K562 (cell line): ENCODE measurements around the gene QPRT. TPM values are rescaled to one million over a fixed set of nuclear protein-coding genes. Genes with fewer than 3 reads are reported as not detected.
A peak's percentile ranks its signal among the peaks of the same experiment; 100 is the strongest.

Source experiments
- FUS ChIP-seq: fragments of 200-400 bp; formaldehyde crosslinking; optimal IDR thresholded peaks from 2 replicates; pipeline ENCODE3; 2017; ENCODE audit warnings: low read depth, low read length
- NCOA4 ChIP-seq: fragments of 450-650 bp; IDR thresholded peaks from 2 replicates; pipeline ENCODE4 v1.6.1; 2018; ENCODE audit warnings: mild to moderate bottlenecking; ENCODE audit not compliant: partially characterized antibody
- POLR2B ChIP-seq: fragments of 450-650 bp; IDR thresholded peaks from 2 replicates; pipeline ENCODE4 v1.6.1; 2018; ENCODE audit warnings: low read depth; ENCODE audit not compliant: partially characterized antibody
- SAFB2 ChIP-seq: fragments of 200-400 bp; formaldehyde crosslinking; IDR thresholded peaks from 2 replicates; pipeline ENCODE4 v1.6.1; 2018; ENCODE audit warnings: borderline replicate concordance, low read length, low read depth, moderate library complexity; ENCODE audit not compliant: severe bottlenecking
- ZNF124 ChIP-seq: sonication (generic); formaldehyde crosslinking; IDR thresholded peaks from 2 replicates; pipeline ENCODE4 v1.8.1; 2022; ENCODE audit warnings: missing genetic modification reagents
- ZNF253 ChIP-seq: fragments of 250-450 bp; sonication (Bioruptor Pico); conservative IDR thresholded peaks from 2 replicates; pipeline ENCODE4 v1.6.1; 2021; ENCODE audit warnings: mild to moderate bottlenecking
- polyA plus RNA-seq, 8 experiments: library from polyadenylated mRNA; depleted of rRNA in 4 of 8; stranded (reverse) in 5 of 8; unstranded in 3 of 8; fragments of >200 nt; fragmentation: Nextera tagmentation in 2 of 8; fragmentation: Illumina TruSeq in 1 of 8; extraction: Ambion mirVana in 2 of 8; extraction: Trizol in 1 of 8; gene quantifications; 2 replicates each; pipeline versions ENCODE4 v1.2.1 to v1.2.3, GENCODE V29; 2011 to 2014; ENCODE audit warnings: inconsistent platforms in 1 of 8, missing spikeins in 1 of 8
- total RNA-seq, 7 experiments: library from RNA; depleted of rRNA in 6 of 7; stranded (reverse); fragments of >200 nt in 6 of 7; fragmentation: Illumina TruSeq in 2 of 7; extraction: Trizol in 2 of 7; gene quantifications; 2 replicates each; pipeline versions ENCODE4 v1.2.1 to v1.2.3, GENCODE V29; 2011 to 2021; ENCODE audit warnings: low replicate concordance in 1 of 7
- TF ChIP-seq, protein P1 (sequence below): fragments of 450-650 bp; IDR thresholded peaks from 2 replicates; pipeline ENCODE4 v1.6.1; 2018; ENCODE audit not compliant: partially characterized antibody
- TF ChIP-seq, protein P2 (sequence below), 2 experiments: fragments of 450-650 bp; conservative IDR thresholded peaks; 2 replicates each; pipeline ENCODE4 v1.6.1; 2017; ENCODE audit warnings: mild to moderate bottlenecking in 2 of 2, moderate library complexity in 2 of 2
- TF ChIP-seq, protein P3 (sequence below): sonication (generic); formaldehyde crosslinking; IDR thresholded peaks from 2 replicates; pipeline ENCODE4 v1.8.0; 2022; ENCODE audit warnings: missing genetic modification reagents, mild to moderate bottlenecking, borderline replicate concordance
- TF ChIP-seq, protein P4 (sequence below): fragments of 250-450 bp; sonication (Bioruptor Pico); IDR thresholded peaks from 2 replicates; pipeline ENCODE4 v1.5.0; 2021; ENCODE audit warnings: mild to moderate bottlenecking, borderline replicate concordance

Gene QPRT
- total and polyA plus RNA-seq, 9 of the 15 experiments (the other 6 are each of a cell fraction or from before 2014, with no cell fraction given): 7.7 to 112 (median 64.1) TPM

DNA sequence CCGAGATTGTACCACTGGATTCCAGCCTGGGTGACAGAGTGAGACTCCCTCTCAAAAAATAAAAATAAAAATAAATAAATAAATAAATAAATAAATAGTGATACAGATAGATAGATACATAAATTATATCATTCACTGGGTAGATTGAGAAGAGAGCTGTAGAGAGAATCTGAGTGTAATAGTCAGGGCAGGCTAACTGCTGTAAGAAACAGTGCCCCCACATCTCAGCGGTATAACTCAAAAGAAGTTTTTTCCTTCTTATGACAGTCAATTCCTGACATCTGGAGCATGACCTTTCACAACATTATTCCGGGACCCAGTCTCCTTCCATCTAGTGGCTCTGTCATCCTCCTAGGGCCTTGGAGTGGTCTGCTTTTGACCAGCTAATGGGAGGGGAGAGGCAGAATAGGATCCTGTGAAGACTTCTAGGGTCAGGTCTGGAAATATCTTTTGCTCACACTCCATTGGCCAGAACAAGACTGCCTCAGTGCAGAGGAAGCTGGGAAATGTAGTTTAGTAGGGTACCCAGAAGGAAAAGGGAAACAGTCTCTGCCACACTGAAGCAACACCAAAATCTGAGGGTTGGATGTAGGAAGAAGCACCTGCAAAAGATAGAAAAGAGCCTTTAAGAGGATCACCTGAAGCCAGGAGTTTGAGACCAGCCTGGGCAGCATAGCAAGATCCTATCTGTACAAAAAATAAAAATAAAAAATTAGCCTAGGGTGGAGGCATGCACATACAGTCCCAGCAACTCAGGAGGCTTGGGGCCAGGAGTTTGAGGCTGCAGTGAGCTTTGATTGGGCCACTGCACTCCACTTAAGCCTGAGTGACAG lies 3.0 kb upstream of the QPRT start (continued):
- TF ChIP-seq, protein P1, sequence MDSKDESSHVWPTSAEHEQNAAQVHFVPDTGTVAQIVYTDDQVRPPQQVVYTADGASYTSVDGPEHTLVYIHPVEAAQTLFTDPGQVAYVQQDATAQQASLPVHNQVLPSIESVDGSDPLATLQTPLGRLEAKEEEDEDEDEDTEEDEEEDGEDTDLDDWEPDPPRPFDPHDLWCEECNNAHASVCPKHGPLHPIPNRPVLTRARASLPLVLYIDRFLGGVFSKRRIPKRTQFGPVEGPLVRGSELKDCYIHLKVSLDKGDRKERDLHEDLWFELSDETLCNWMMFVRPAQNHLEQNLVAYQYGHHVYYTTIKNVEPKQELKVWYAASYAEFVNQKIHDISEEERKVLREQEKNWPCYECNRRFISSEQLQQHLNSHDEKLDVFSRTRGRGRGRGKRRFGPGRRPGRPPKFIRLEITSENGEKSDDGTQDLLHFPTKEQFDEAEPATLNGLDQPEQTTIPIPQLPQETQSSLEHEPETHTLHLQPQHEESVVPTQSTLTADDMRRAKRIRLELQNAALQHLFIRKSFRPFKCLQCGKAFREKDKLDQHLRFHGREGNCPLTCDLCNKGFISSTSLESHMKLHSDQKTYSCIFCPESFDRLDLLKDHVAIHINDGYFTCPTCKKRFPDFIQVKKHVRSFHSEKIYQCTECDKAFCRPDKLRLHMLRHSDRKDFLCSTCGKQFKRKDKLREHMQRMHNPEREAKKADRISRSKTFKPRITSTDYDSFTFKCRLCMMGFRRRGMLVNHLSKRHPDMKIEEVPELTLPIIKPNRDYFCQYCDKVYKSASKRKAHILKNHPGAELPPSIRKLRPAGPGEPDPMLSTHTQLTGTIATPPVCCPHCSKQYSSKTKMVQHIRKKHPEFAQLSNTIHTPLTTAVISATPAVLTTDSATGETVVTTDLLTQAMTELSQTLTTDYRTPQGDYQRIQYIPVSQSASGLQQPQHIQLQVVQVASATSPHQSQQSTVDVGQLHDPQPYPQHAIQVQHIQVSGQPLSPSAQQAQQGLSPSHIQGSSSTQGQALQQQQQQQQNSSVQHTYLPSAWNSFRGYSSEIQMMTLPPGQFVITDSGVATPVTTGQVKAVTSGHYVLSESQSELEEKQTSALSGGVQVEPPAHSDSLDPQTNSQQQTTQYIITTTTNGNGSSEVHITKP: peak; percentile 89
- TF ChIP-seq FUS (no peak), POLR2B (no peak), ZNF253 (CRISPR knock-in tag) (no peak), SAFB2 (no peak), NCOA4 (no peak), ZNF124 (CRISPR knock-in tag) (no peak)
- TF ChIP-seq, protein P2, sequence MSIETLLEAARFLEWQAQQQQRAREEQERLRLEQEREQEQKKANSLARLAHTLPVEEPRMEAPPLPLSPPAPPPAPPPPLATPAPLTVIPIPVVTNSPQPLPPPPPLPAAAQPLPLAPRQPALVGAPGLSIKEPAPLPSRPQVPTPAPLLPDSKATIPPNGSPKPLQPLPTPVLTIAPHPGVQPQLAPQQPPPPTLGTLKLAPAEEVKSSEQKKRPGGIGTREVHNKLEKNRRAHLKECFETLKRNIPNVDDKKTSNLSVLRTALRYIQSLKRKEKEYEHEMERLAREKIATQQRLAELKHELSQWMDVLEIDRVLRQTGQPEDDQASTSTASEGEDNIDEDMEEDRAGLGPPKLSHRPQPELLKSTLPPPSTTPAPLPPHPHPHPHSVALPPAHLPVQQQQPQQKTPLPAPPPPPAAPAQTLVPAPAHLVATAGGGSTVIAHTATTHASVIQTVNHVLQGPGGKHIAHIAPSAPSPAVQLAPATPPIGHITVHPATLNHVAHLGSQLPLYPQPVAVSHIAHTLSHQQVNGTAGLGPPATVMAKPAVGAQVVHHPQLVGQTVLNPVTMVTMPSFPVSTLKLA (conservative IDR thresholded peaks at IDR 0.05): 0 out of 4 replicates have a peak, but pooled peaks have one; percentile 16 to 23
- TF ChIP-seq, protein P3, sequence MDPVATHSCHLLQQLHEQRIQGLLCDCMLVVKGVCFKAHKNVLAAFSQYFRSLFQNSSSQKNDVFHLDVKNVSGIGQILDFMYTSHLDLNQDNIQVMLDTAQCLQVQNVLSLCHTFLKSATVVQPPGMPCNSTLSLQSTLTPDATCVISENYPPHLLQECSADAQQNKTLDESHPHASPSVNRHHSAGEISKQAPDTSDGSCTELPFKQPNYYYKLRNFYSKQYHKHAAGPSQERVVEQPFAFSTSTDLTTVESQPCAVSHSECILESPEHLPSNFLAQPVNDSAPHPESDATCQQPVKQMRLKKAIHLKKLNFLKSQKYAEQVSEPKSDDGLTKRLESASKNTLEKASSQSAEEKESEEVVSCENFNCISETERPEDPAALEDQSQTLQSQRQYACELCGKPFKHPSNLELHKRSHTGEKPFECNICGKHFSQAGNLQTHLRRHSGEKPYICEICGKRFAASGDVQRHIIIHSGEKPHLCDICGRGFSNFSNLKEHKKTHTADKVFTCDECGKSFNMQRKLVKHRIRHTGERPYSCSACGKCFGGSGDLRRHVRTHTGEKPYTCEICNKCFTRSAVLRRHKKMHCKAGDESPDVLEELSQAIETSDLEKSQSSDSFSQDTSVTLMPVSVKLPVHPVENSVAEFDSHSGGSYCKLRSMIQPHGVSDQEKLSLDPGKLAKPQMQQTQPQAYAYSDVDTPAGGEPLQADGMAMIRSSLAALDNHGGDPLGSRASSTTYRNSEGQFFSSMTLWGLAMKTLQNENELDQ: no peak
- TF ChIP-seq, protein P4, sequence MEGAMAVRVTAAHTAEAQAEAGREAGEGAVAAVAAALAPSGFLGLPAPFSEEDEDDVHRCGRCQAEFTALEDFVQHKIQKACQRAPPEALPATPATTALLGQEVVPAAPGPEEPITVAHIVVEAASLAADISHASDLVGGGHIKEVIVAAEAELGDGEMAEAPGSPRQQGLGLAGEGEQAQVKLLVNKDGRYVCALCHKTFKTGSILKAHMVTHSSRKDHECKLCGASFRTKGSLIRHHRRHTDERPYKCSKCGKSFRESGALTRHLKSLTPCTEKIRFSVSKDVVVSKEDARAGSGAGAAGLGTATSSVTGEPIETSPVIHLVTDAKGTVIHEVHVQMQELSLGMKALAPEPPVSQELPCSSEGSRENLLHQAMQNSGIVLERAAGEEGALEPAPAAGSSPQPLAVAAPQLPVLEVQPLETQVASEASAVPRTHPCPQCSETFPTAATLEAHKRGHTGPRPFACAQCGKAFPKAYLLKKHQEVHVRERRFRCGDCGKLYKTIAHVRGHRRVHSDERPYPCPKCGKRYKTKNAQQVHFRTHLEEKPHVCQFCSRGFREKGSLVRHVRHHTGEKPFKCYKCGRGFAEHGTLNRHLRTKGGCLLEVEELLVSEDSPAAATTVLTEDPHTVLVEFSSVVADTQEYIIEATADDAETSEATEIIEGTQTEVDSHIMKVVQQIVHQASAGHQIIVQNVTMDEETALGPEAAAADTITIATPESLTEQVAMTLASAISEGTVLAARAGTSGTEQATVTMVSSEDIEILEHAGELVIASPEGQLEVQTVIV: no peak
